ENCODE measurements around the gene BAIAP2. TPM values are rescaled to one million over a fixed set of nuclear protein-coding genes. Genes with fewer than 3 reads are reported as not detected.

Gene BAIAP2
- total RNA-seq, 1 experiment from 2014 or later = 58.0 TPM

- CTCF ChIA-PET = interaction anchor here (0.9 to 2.7 kb wide), 6 partner anchors 9 to 61 kb away, joined by 3 to 7 read pairs (median 4); no protein-coding TSS in a partner anchor
- peaks cover 61% of the 10 kb centered on the region for H3K4me1 Mint-ChIP-seq (ENCODE audit: low read depth, unreplicated experiment)
- H3K4me3 Mint-ChIP-seq (ENCODE audit: low read depth, unreplicated experiment) = peak overlapping the region; percentile 56
- TF ChIP-seq CTCF (IDR thresholded peaks at IDR 0.05; ENCODE audit: unreplicated experiment) = no peak
- H3K9me3 Mint-ChIP-seq (ENCODE audit: low read depth, unreplicated experiment) = no peaks in the 10 kb centered on the region
- BruUV-seq (replicated peaks) = TSS peak; percentile 93
- DNase-seq = peak; percentile 36
- peak overlapping the region; percentile 93 for H3K27ac Mint-ChIP-seq (ENCODE audit: unreplicated experiment)
- H3K27me3 Mint-ChIP-seq (ENCODE audit: unreplicated experiment) = no peaks in the 10 kb centered on the region
- peaks cover 44% of the 10 kb centered on the region for H3K36me3 Mint-ChIP-seq (ENCODE audit: insufficient read depth, unreplicated experiment)
- intact Hi-C loops (cut with micrococcal nuclease; ENCODE audit: unreplicated experiment) = loop anchor here (10.0 kb wide), 1 partner anchor 465 kb away; the partner anchor contains the start of gene ACTG1
Measured at GRCh38 chr17:81049372-81049911, 14.5 kb downstream of the BAIAP2 start.

GRCh38 chr17:81049973-81050551, 15.1 kb downstream of the BAIAP2 start:
- no peaks in the 10 kb centered on the region for H3K27me3 Mint-ChIP-seq (ENCODE audit: unreplicated experiment)
- BruUV-seq (replicated peaks) = no TSS peak
- no peaks in the 10 kb centered on the region for H3K9me3 Mint-ChIP-seq (ENCODE audit: low read depth, unreplicated experiment)
- intact Hi-C loops (cut with micrococcal nuclease; ENCODE audit: unreplicated experiment) = loop anchor here (10.0 kb wide), 1 partner anchor 465 kb away; the partner anchor contains the start of gene ACTG1
- TF ChIP-seq CTCF (IDR thresholded peaks at IDR 0.05; ENCODE audit: unreplicated experiment) = no peak
- peaks cover 38% of the 10 kb centered on the region for H3K36me3 Mint-ChIP-seq (ENCODE audit: insufficient read depth, unreplicated experiment)
- CTCF ChIA-PET = interaction anchor here (0.6 to 2.7 kb wide), 8 partner anchors 9 to 61 kb away, joined by 3 to 9 read pairs (median 4); no protein-coding TSS in a partner anchor
- H3K27ac Mint-ChIP-seq (ENCODE audit: unreplicated experiment) = peak overlapping the region; percentile 93
- H3K4me1 Mint-ChIP-seq (ENCODE audit: low read depth, unreplicated experiment) = peaks cover 55% of the 10 kb centered on the region
- H3K4me3 Mint-ChIP-seq (ENCODE audit: low read depth, unreplicated experiment) = peak overlapping the region; percentile 56
- DNase-seq = peak; percentile 92

- H3K36me3 Mint-ChIP-seq (ENCODE audit: insufficient read depth, unreplicated experiment) = peaks cover 29% of the 10 kb centered on the region
- H3K4me1 Mint-ChIP-seq (ENCODE audit: low read depth, unreplicated experiment) = peaks cover 46% of the 10 kb centered on the region
- BruUV-seq (replicated peaks) = no TSS peak
- peak overlapping the region; percentile 93 for H3K27ac Mint-ChIP-seq (ENCODE audit: unreplicated experiment)
- no peak for TF ChIP-seq CTCF (IDR thresholded peaks at IDR 0.05; ENCODE audit: unreplicated experiment)
- no peak for DNase-seq
- H3K27me3 Mint-ChIP-seq (ENCODE audit: unreplicated experiment) = no peaks in the 10 kb centered on the region
- CTCF ChIA-PET = interaction anchor here (0.6 to 2.7 kb wide), 7 partner anchors 10 to 62 kb away, joined by 3 to 9 read pairs (median 4); no protein-coding TSS in a partner anchor
- intact Hi-C loops (cut with micrococcal nuclease; ENCODE audit: unreplicated experiment) = no loop called here
- H3K9me3 Mint-ChIP-seq (ENCODE audit: low read depth, unreplicated experiment) = no peaks in the 10 kb centered on the region
- H3K4me3 Mint-ChIP-seq (ENCODE audit: low read depth, unreplicated experiment) = peak overlapping the region; percentile 56
Measured at GRCh38 chr17:81050645-81051625, 16.0 kb downstream of the BAIAP2 start.

GRCh38 chr17:81052199-81052997, 17.4 kb downstream of the BAIAP2 start:
- CTCF ChIA-PET = no interaction called here
- no peak for DNase-seq

More at GRCh38 chr17:81052199-81052997, 17.4 kb downstream of the BAIAP2 start:
- Mint-ChIP-seq H3K4me3 (ENCODE audit: low read depth, unreplicated experiment) (no peak overlapping the region), H3K9me3 (ENCODE audit: low read depth, unreplicated experiment) (no peaks in the 10 kb centered on the region), H3K27ac (ENCODE audit: unreplicated experiment) (peak overlapping the region; percentile 38), H3K27me3 (ENCODE audit: unreplicated experiment) (no peaks in the 10 kb centered on the region), H3K4me1 (ENCODE audit: low read depth, unreplicated experiment) (peaks cover 39% of the 10 kb centered on the region), H3K36me3 (ENCODE audit: insufficient read depth, unreplicated experiment) (peaks cover 22% of the 10 kb centered on the region)
- intact Hi-C loops (cut with micrococcal nuclease; ENCODE audit: unreplicated experiment) = no loop called here
- TF ChIP-seq CTCF (IDR thresholded peaks at IDR 0.05; ENCODE audit: unreplicated experiment) = no peak
- BruUV-seq (replicated peaks) = no TSS peak
